ENCODE data around the gene PEX12. TPM values are rescaled to one million over a fixed set of nuclear protein-coding genes. Genes with fewer than 3 reads are reported as not detected.

Gene PEX12
- total RNA-seq, 4 donors from 2014 or later = 4.0 to 9.3 (median 5.7) TPM

DNA sequence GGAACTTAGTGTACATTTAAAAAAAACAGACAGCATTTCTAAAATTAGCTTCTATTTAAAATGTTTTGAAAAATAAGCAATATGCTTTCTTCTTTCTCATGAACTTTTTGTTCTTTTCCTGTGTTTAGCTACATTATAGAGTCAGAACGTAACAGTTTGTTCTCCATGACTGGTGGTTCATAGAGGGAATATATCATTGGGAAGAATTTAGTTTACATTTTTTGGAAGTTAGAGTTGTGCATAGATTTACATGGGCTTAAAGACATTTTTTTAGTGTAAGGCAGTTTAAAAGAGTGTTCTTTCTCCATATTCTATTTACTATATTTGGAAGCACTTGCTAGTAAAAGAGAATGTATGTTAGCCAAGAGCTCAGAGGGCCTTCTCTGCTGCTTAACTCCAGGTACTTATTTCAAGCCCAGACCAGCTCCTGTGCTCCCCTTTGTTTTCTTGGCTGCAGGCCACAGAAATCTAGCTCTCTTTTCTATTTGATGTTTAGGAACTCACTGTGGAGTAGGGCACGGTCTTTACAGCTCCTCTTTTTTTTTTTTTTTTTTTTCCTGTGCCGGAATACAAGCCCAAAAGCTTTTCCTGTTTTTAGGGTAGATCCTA lies 29.0 kb upstream of the PEX12 start:
- no peak for DNase-seq (ENCODE audit: low spot score in 2 of 2)
- WGBS = 79% methylated on average over 3 of the region's 3 CpGs
- no peaks in the 10 kb centered on the region for H3K27me3 ChIP-seq

DNA sequence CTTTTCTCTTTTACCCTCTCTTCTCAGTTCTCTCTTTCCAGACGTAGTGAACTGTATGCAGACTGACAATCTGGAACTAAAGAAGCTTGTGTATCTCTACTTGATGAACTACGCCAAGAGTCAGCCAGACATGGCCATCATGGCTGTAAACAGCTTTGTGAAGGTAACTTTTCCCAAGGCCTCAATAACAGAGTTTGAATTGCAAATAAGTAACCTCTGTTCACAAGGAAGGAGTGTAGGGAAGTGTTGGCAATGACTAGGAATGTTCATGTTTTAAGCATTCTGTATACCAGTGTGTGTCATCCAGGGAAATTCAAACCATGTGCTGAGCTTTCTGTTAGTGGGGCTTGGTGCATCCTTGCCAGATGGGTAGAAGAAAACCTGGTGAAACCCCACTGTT lies 27.3 kb upstream of the PEX12 start:
- Histone ChIP-seq H3K27ac (no peak overlapping the region), H3K36me3 (peaks cover 68% of the 10 kb centered on the region)
- 86% methylated on average over 2 of the region's 2 CpGs for WGBS

More for the DNA sequence above, 29.0 kb upstream of the PEX12 start:
- H3K4me1 ChIP-seq = no peaks in the 10 kb centered on the region
- H3K9me3 ChIP-seq = no peaks in the 10 kb centered on the region
- peaks cover 66% of the 10 kb centered on the region for H3K36me3 ChIP-seq
- TF ChIP-seq EP300 (IDR thresholded peaks at IDR 0.05) (no peak), POLR2AphosphoS5 (IDR thresholded peaks at IDR 0.05) (no peak), POLR2A (IDR thresholded peaks at IDR 0.05) (no peak)
- TF ChIP-seq, protein P1, sequence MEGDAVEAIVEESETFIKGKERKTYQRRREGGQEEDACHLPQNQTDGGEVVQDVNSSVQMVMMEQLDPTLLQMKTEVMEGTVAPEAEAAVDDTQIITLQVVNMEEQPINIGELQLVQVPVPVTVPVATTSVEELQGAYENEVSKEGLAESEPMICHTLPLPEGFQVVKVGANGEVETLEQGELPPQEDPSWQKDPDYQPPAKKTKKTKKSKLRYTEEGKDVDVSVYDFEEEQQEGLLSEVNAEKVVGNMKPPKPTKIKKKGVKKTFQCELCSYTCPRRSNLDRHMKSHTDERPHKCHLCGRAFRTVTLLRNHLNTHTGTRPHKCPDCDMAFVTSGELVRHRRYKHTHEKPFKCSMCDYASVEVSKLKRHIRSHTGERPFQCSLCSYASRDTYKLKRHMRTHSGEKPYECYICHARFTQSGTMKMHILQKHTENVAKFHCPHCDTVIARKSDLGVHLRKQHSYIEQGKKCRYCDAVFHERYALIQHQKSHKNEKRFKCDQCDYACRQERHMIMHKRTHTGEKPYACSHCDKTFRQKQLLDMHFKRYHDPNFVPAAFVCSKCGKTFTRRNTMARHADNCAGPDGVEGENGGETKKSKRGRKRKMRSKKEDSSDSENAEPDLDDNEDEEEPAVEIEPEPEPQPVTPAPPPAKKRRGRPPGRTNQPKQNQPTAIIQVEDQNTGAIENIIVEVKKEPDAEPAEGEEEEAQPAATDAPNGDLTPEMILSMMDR (IDR thresholded peaks at IDR 0.05) = no peak
- H3K27ac ChIP-seq = no peak overlapping the region
- no peak overlapping the region for H3K4me3 ChIP-seq

DNA sequence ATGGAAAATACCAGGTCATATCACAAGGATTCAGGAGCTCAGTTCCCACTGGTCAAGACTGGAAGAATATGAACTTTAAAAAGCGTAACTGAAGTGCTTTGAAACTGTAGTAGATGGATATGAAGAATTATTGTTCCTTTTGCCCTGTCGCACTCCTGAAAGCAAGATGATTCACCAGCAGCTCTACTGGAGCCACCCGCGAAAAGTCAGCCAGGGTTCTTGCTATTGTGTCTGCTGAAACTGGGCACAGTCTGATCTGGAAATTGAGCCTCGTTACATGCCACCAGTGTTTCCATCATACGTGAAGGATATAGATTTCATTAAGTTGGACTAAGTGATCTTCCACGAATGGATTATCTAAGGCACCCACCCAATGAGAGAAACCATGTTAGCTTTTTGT lies 25.3 kb upstream of the PEX12 start:
- Histone ChIP-seq H3K27me3 (no peaks in the 10 kb centered on the region), H3K4me3 (no peak overlapping the region), H3K4me1 (no peaks in the 10 kb centered on the region), H3K36me3 (peaks cover 57% of the 10 kb centered on the region), H3K9me3 (no peaks in the 10 kb centered on the region), H3K27ac (no peak overlapping the region)
- no peak for DNase-seq (ENCODE audit: low spot score in 2 of 2)
- TF ChIP-seq POLR2A (IDR thresholded peaks at IDR 0.05) (no peak), EP300 (IDR thresholded peaks at IDR 0.05) (no peak), POLR2AphosphoS5 (IDR thresholded peaks at IDR 0.05) (no peak)
- TF ChIP-seq, protein P1 (IDR thresholded peaks at IDR 0.05) = no peak
- WGBS = 88% methylated on average over 7 of the region's 7 CpGs

More for the DNA sequence above, 27.3 kb upstream of the PEX12 start:
- Histone ChIP-seq H3K9me3 (no peaks in the 10 kb centered on the region), H3K4me3 (no peak overlapping the region), H3K27me3 (no peaks in the 10 kb centered on the region), H3K4me1 (no peaks in the 10 kb centered on the region)
- TF ChIP-seq, protein P1 (IDR thresholded peaks at IDR 0.05) = no peak
- TF ChIP-seq EP300 (IDR thresholded peaks at IDR 0.05) (no peak), POLR2A (IDR thresholded peaks at IDR 0.05) (no peak), POLR2AphosphoS5 (IDR thresholded peaks at IDR 0.05) (no peak)
- no peak for DNase-seq (ENCODE audit: low spot score in 2 of 2)

DNA sequence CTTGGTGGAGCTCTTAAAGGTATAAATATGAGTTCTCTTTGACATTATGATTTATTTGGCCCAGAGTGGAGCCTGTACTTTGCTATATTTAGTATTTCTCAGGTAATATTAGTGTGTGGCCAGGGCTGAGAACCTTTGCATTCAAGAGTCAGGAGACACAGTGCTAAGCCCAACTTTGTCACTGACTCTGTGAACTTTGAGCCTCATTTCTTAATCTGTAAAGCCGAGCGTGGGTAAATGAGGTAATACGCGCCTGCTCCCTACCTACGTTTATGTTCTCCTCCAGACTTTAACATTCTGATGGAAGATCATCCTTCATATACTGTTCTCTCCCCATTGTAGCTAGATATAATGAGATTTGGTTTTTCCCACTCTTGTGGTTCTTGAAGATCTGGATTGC lies 19.2 kb upstream of the PEX12 start:
- H3K27me3 ChIP-seq = no peaks in the 10 kb centered on the region
- no peak overlapping the region for H3K27ac ChIP-seq
- H3K36me3 ChIP-seq = peaks cover 62% of the 10 kb centered on the region
- DNase-seq (ENCODE audit: low spot score in 2 of 2) = no peak
- no peak overlapping the region for H3K4me3 ChIP-seq
- no peaks in the 10 kb centered on the region for H3K4me1 ChIP-seq
- no peaks in the 10 kb centered on the region for H3K9me3 ChIP-seq
- WGBS = 72% methylated on average over 5 of the region's 5 CpGs
- no peak for TF ChIP-seq POLR2A (IDR thresholded peaks at IDR 0.05)
- TF ChIP-seq EP300 (IDR thresholded peaks at IDR 0.05) = no peak
- TF ChIP-seq, protein P1 (IDR thresholded peaks at IDR 0.05) = no peak
- TF ChIP-seq POLR2AphosphoS5 (IDR thresholded peaks at IDR 0.05) = no peak

DNA sequence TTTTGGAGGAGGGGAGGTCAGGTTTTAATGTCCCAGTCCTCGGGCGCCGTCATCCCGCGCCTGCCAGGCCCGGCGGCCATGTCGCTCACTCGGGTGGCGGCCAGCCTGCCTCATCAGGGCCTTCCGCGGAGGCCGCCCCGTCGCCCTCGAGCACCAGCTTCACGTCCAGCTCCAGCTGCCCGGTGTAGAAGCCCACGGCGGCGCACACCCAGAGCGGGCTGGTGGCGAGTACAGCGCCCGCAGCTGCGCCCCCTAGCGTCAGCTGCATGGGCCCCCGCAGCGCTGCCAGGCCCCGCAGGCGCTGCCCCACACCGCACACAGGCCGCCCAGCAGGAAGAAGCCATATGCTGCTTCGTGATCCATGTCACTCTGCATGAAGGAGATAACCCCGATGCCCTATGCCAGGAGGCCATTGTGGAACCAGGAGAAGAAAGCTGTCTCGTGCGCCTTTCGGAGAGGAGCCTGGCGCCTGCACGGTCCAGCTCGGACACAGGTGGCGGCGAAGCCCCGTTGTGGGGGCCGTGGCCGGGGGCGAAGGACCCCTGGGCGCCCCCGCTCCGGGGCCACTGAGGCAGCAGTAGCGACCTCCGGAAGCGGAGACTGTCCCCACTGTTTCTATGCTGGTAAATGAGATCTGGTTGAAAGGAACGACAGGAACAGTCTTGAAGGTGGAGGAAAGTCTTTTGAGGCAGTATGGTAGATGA lies 18.3 kb upstream of the PEX12 start:
- TF ChIP-seq POLR2A (IDR thresholded peaks at IDR 0.05) (no peak), EP300 (IDR thresholded peaks at IDR 0.05) (no peak), POLR2AphosphoS5 (IDR thresholded peaks at IDR 0.05) (no peak)
- TF ChIP-seq, protein P1 (IDR thresholded peaks at IDR 0.05) = no peak
- H3K27ac ChIP-seq = no peak overlapping the region
- no peaks in the 10 kb centered on the region for H3K27me3 ChIP-seq
- 88% methylated on average over 52 of the region's 54 CpGs for WGBS
- H3K36me3 ChIP-seq = peaks cover 57% of the 10 kb centered on the region
- no peak for DNase-seq (ENCODE audit: low spot score in 2 of 2)
- no peaks in the 10 kb centered on the region for H3K4me1 ChIP-seq
- no peaks in the 10 kb centered on the region for H3K9me3 ChIP-seq
- H3K4me3 ChIP-seq = no peak overlapping the region
